GM12864 (cell line): ENCODE results near the gene MAP2K5.

Experiments used
- DNase-seq: peaks from one replicate; pipeline ENCODE4 v3.0.0-alpha.2; 2011; ENCODE audit warnings: low read depth
- H3K4me3 ChIP-seq: 2 replicates; pipeline ENCODE4 v1.5.1; 2011; ENCODE audit warnings: mild to moderate bottlenecking, low read depth, low read length, control low read depth
- CTCF ChIP-seq: IDR thresholded peaks from 2 replicates; pipeline ENCODE4 v1.5.1; 2011; ENCODE audit warnings: low read depth, mild to moderate bottlenecking, moderate library complexity, low read length, control low read depth, inconsistent platforms; ENCODE audit errors: missing control alignments

Gene MAP2K5

GRCh38 chr15:67775998-67776397 is 233.5 kb downstream of the MAP2K5 start:
- no peak for DNase-seq
- no peak overlapping the region for H3K4me3 ChIP-seq
- TF ChIP-seq CTCF, result no peak

GRCh38 chr15:67776600-67776999 is 234.1 kb downstream of the MAP2K5 start:
- H3K4me3 ChIP-seq, result no peak overlapping the region
- DNase-seq, result no peak
- TF ChIP-seq CTCF, result no peak

- TF ChIP-seq CTCF, result no peak
- H3K4me3 ChIP-seq, result no peak overlapping the region
- no peak for DNase-seq
Observed at GRCh38 chr15:67777071-67777470, 234.6 kb downstream of the MAP2K5 start.

GRCh38 chr15:67777773-67778172 is 235.3 kb downstream of the MAP2K5 start:
- no peak for TF ChIP-seq CTCF
- no peak overlapping the region for H3K4me3 ChIP-seq
- no peak for DNase-seq

GRCh38 chr15:67778968-67779548 is 236.6 kb downstream of the MAP2K5 start:
- TF ChIP-seq CTCF, result no peak
- no peak overlapping the region for H3K4me3 ChIP-seq
- no peak for DNase-seq

- H3K4me3 ChIP-seq, result no peak overlapping the region
- DNase-seq, result no peak
- no peak for TF ChIP-seq CTCF
Observed at GRCh38 chr15:67779549-67780111, 237.1 kb downstream of the MAP2K5 start.

- no peak for DNase-seq
- no peak for TF ChIP-seq CTCF
- no peak overlapping the region for H3K4me3 ChIP-seq
Observed at GRCh38 chr15:67781061-67781460, 238.6 kb downstream of the MAP2K5 start.
